Sigmoid colon (tissue), 7 donors: ENCODE results near the gene FAM168A. TPM values are rescaled to one million over a fixed set of nuclear protein-coding genes. Genes with fewer than 3 reads are reported as not detected.

Experiments used
- DNase-seq: peaks from one replicate; pipeline ENCODE4 v3.0.0-alpha.2; 2019
- H3K27ac ChIP-seq, 4 donors: fragments of 200-600 bp; sonication (generic); one replicate each; pipeline ENCODE4 v1.5.1; 2016 to 2019; ENCODE audit warnings: mild to moderate bottlenecking in 1 of 4
- H3K27me3 ChIP-seq, 3 donors: fragments of 200-600 bp; sonication (generic); one replicate each; pipeline ENCODE4 v1.5.1; 2019; ENCODE audit warnings: mild to moderate bottlenecking in 1 of 3
- H3K36me3 ChIP-seq, 4 donors: fragments of 200-600 bp; sonication (generic); one replicate each; pipeline ENCODE4 v1.5.1; 2016 to 2019
- H3K4me1 ChIP-seq, 4 donors: fragments of 200-600 bp; sonication (generic); one replicate each; pipeline ENCODE4 v1.5.1; 2017 to 2019
- H3K4me3 ChIP-seq, 4 donors: fragments of 200-600 bp; sonication (generic); one replicate each; pipeline ENCODE4 v1.5.1; 2017 to 2019; ENCODE audit warnings: mild to moderate bottlenecking in 2 of 4, moderate library complexity in 1 of 4
- H3K9me3 ChIP-seq, 4 donors: fragments of 200-600 bp in 3 of 4; sonication (generic) in 3 of 4; one replicate each; pipeline versions ENCODE4 v1.5.1 to v1.6.1; 2013 to 2019
- CTCF ChIP-seq, 4 experiments: fragments of 450-650 bp in 3 of 4; fragments of 200-600 bp in 1 of 4; IDR thresholded peaks; one replicate each; pipeline ENCODE4 v1.5.1; 2016 to 2019; ENCODE audit warnings: antibody characterized with exemption in 4 of 4, mild to moderate bottlenecking in 3 of 4, moderate library complexity in 2 of 4
- EP300 ChIP-seq, 4 donors: sonication (generic); formaldehyde crosslinking; IDR thresholded peaks; one replicate each; pipeline ENCODE4 v1.6.1; 2017; ENCODE audit warnings: antibody characterized with exemption in 4 of 4
- POLR2A ChIP-seq, 2 donors: fragments of 450-650 bp; IDR thresholded peaks; one replicate each; pipeline ENCODE4 v1.6.1; 2016; ENCODE audit warnings: antibody characterized with exemption in 2 of 2, mild to moderate bottlenecking in 2 of 2, moderate library complexity in 2 of 2
- POLR2AphosphoS5 ChIP-seq, 4 donors: sonication (generic); formaldehyde crosslinking; IDR thresholded peaks; one replicate each; pipeline ENCODE4 v1.6.1; 2017; ENCODE audit warnings: antibody characterized with exemption in 4 of 4
- WGBS, 2 donors: extraction: QIAGEN DNeasy Blood & Tissue Kit; methylation state at CpG; one replicate each; pipeline ENCODE4 v1.1.7; 2013; 5-methylcytosine and 5-hydroxymethylcytosine counted together
- intact Hi-C: fragments of 100-400 bp; cut with DNase I; formaldehyde crosslinking; loops from one replicate; pipeline ENCODE4 v1.15.1; 2023
- polyA plus RNA-seq, 3 donors: library from polyadenylated mRNA; stranded (reverse); fragments of 200-250 nt; gene quantifications; one replicate each; pipeline ENCODE4 v1.2.3, GENCODE V29; 2013
- total RNA-seq, 4 donors: library from RNA; depleted of rRNA; stranded (reverse); fragments of >200 nt; gene quantifications; one replicate each; pipeline ENCODE4 v1.1.0, GENCODE V29; 2016
- donor health status: healthy with polysubstance abuse.
- donor health status: Bipolar disorder and iron deficiency.
- donor health status: healthy.

FAM168A gene
- total and polyA plus RNA-seq, 7 donors, result 3.6 to 37.7 (median 20.7) TPM

DNA sequence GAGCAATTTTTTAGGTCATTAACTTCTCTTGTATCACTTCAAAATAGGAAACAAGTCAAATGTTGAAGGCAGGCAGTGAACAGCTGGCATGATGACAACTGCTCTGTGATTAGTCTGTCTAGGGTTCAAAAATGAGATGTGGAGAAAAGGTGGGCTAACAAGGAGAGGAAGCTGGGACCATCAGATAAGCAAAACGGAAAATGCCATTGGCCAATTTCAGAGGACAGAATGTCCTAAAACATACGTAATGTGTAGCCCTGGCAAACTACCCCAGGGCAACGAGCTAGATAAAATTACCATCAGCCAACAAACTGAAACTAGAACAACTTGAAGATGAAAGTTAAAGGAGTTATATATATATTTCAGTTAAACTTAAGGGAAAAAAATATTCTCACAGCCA lies 128.5 kb downstream of the FAM168A start:
- intact Hi-C loops, result no loop called here
- no peak for DNase-seq
- TF ChIP-seq POLR2A (IDR thresholded peaks at IDR 0.05), result no peak
- TF ChIP-seq POLR2AphosphoS5 (IDR thresholded peaks at IDR 0.05), result no peak
- no peak for TF ChIP-seq CTCF (IDR thresholded peaks at IDR 0.05)
- TF ChIP-seq EP300 (IDR thresholded peaks at IDR 0.05), result peak in 1 of 4 donors; percentile 10
- 71 to 90% methylated on average over 3 of the region's 3 CpGs for WGBS, 2 donors
- Histone ChIP-seq H3K4me3 (no peak overlapping the region), H3K4me1 (peaks cover 0 to 34% (median 16%) of the 10 kb centered on the region in 4 donors), H3K36me3 (no peaks in the 10 kb centered on the region), H3K9me3 (no peaks in the 10 kb centered on the region), H3K27me3 (no peaks in the 10 kb centered on the region), H3K27ac (peak overlapping the region in 1 of 4 donors; percentile 58)

GRCh38 chr11:73468590-73469161 lies 129.2 kb downstream of the FAM168A start:
- intact Hi-C loops, result no loop called here
- DNase-seq, result no peak
- H3K36me3 ChIP-seq, result no peaks in the 10 kb centered on the region
- H3K4me1 ChIP-seq, result peaks cover 0 to 34% (median 18%) of the 10 kb centered on the region in 4 donors
- no peaks in the 10 kb centered on the region for H3K9me3 ChIP-seq
- 94 to 97% methylated on average over 3 of the region's 3 CpGs for WGBS, 2 donors
- no peaks in the 10 kb centered on the region for H3K27me3 ChIP-seq
- no peak overlapping the region for H3K4me3 ChIP-seq
- H3K27ac ChIP-seq, result peak overlapping the region in 1 of 4 donors; percentile 58
- TF ChIP-seq POLR2AphosphoS5 (IDR thresholded peaks at IDR 0.05) (no peak), CTCF (IDR thresholded peaks at IDR 0.05) (no peak), EP300 (IDR thresholded peaks at IDR 0.05) (no peak), POLR2A (IDR thresholded peaks at IDR 0.05) (no peak)

GRCh38 chr11:73467505-73467904 lies 130.4 kb downstream of the FAM168A start:
- WGBS, 2 donors, result 57 to 85% methylated on average over 2 of the region's 2 CpGs
- no peak for DNase-seq
- TF ChIP-seq POLR2AphosphoS5 (IDR thresholded peaks at IDR 0.05) (peak in 1 of 4 donors; percentile 10), EP300 (IDR thresholded peaks at IDR 0.05) (no peak)
- no peak overlapping the region for H3K4me3 ChIP-seq
- H3K4me1 ChIP-seq, result peaks cover 0 to 34% (median 18%) of the 10 kb centered on the region in 4 donors
- intact Hi-C loops, result no loop called here
- H3K9me3 ChIP-seq, result no peaks in the 10 kb centered on the region
- no peak overlapping the region for H3K27ac ChIP-seq
- no peaks in the 10 kb centered on the region for H3K27me3 ChIP-seq
- H3K36me3 ChIP-seq, result no peaks in the 10 kb centered on the region

DNA sequence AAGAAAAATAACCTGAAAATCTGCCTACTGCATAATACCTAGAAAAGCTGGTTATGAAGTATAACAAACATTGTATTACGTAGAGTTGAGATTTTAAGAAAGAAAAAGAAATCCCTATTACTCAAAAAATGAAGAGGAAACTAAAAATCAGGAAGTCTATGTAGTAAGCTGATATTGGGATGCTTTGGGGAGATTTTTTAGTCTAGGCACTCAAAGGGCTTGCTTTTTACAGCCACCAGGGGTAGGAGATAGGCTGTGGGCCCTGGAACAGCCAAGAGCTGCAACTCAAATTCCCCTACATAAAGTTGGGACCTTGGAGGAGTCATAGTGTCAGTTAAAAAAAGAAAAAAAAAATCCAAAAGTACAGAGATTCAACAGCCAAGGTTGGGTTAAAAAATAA lies 131.3 kb downstream of the FAM168A start:
- no peak overlapping the region for H3K4me3 ChIP-seq
- intact Hi-C loops, result no loop called here
- no peaks in the 10 kb centered on the region for H3K27me3 ChIP-seq
- H3K27ac ChIP-seq, result no peak overlapping the region
- no peak for DNase-seq
- 95% methylated on average over 1 of the region's 1 CpG for WGBS, 2 donors
- peaks cover 0 to 34% (median 18%) of the 10 kb centered on the region in 4 donors for H3K4me1 ChIP-seq
- no peaks in the 10 kb centered on the region for H3K9me3 ChIP-seq
- no peak for TF ChIP-seq EP300 (IDR thresholded peaks at IDR 0.05)
- TF ChIP-seq CTCF (IDR thresholded peaks at IDR 0.05), result no peak
- no peak for TF ChIP-seq POLR2AphosphoS5 (IDR thresholded peaks at IDR 0.05)
- no peak for TF ChIP-seq POLR2A (IDR thresholded peaks at IDR 0.05)
- H3K36me3 ChIP-seq, result no peaks in the 10 kb centered on the region

DNA sequence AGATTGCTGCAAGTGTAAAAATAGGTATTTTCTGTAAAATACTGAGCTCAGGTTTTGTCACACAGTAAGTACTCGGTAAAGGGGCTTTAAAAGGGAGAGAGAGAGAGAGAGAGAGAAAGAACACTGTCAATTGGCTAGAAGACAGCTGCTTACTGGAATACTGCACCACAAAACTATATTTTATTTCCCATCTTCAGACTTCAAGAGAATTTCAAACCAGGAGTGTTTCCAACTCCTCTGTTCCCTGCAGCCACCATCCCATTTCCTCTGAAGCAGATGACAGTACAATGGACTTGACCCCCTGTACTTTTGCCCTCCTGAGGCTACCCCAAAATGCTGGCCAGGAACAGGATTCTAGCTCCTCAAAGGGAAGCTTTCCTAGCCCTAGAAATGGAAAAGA lies 132.0 kb downstream of the FAM168A start:
- intact Hi-C loops, result no loop called here
- peaks cover 0 to 34% (median 18%) of the 10 kb centered on the region in 4 donors for H3K4me1 ChIP-seq
- H3K27ac ChIP-seq, result no peak overlapping the region
- TF ChIP-seq EP300 (IDR thresholded peaks at IDR 0.05), result no peak
- no peak for TF ChIP-seq POLR2A (IDR thresholded peaks at IDR 0.05)
- TF ChIP-seq POLR2AphosphoS5 (IDR thresholded peaks at IDR 0.05), result no peak
- no peak for TF ChIP-seq CTCF (IDR thresholded peaks at IDR 0.05)
- no peaks in the 10 kb centered on the region for H3K27me3 ChIP-seq
- 69 to 91% methylated on average over 1 of the region's 1 CpG for WGBS, 2 donors
- no peak for DNase-seq
- no peaks in the 10 kb centered on the region for H3K36me3 ChIP-seq
- no peaks in the 10 kb centered on the region for H3K9me3 ChIP-seq
- no peak overlapping the region for H3K4me3 ChIP-seq
